Spleen (tissue), 11 donors: Measurements from ENCODE around the gene HOXC13. TPM values are rescaled to one million over a fixed set of nuclear protein-coding genes. Genes with fewer than 3 reads are reported as not detected.

ENCODE experiments used
- DNase-seq: peaks from one replicate; pipeline ENCODE4 v3.0.0-alpha.2; 2020
- H3K27ac ChIP-seq, 8 donors: fragments of 200-600 bp; sonication (generic) in 7 of 8; 1 replicate in 4 of 8; 2 replicates in 4 of 8; pipeline versions ENCODE4 v1.5.0 to v1.8.0; 2016 to 2021; ENCODE audit warnings: inconsistent platforms in 4 of 8, mild to moderate bottlenecking in 4 of 8, moderate library complexity in 1 of 8
- H3K27me3 ChIP-seq, 7 donors: fragments of 200-600 bp; sonication (generic) in 6 of 7; replicated peaks in 1 of 7; 1 replicate in 4 of 7; 2 replicates in 3 of 7; pipeline versions ENCODE4 v1.5.0 to v1.8.0; 2016 to 2021; ENCODE audit warnings: inconsistent platforms in 3 of 7, mild to moderate bottlenecking in 1 of 7
- H3K36me3 ChIP-seq, 6 donors: fragments of 200-600 bp; sonication (generic) in 5 of 6; 1 replicate in 4 of 6; 2 replicates in 2 of 6; pipeline versions ENCODE4 v1.5.0 to v1.8.0; 2016 to 2021; ENCODE audit warnings: inconsistent platforms in 2 of 6
- H3K4me1 ChIP-seq, 6 donors: fragments of 200-600 bp; sonication (generic) in 5 of 6; 1 replicate in 3 of 6; 2 replicates in 3 of 6; pipeline versions ENCODE4 v1.5.0 to v1.8.0; 2016 to 2021; ENCODE audit warnings: inconsistent platforms in 3 of 6
- H3K4me3 ChIP-seq, 8 donors: fragments of 200-600 bp; sonication (generic) in 7 of 8; 1 replicate in 4 of 8; 2 replicates in 4 of 8; pipeline versions ENCODE4 v1.5.0 to v1.8.0; 2016 to 2021; ENCODE audit warnings: inconsistent platforms in 4 of 8, mild to moderate bottlenecking in 4 of 8, moderate library complexity in 2 of 8
- H3K9me3 ChIP-seq, 8 donors: fragments of 200-600 bp; sonication (generic) in 7 of 8; 1 replicate in 4 of 8; 2 replicates in 4 of 8; pipeline versions ENCODE4 v1.5.0 to v1.8.0; 2016 to 2021; ENCODE audit warnings: inconsistent platforms in 4 of 8
- POLR2A ChIP-seq, 3 donors: fragments of 450-650 bp; IDR thresholded peaks; one replicate each; pipeline ENCODE4 v1.5.1; 2017; ENCODE audit warnings: antibody characterized with exemption in 3 of 3, mild to moderate bottlenecking in 1 of 3
- POLR2AphosphoS5 ChIP-seq, 3 donors: sonication (generic); formaldehyde crosslinking; IDR thresholded peaks; one replicate each; pipeline ENCODE4 v1.5.1; 2017; ENCODE audit warnings: antibody characterized with exemption in 3 of 3
- WGBS, 5 donors: extraction: QIAGEN DNeasy Blood & Tissue Kit in 3 of 5; methylation state at CpG; one replicate each; pipeline versions ENCODE4 v1.1.5 to v1.1.7; 2013 to 2018; 5-methylcytosine and 5-hydroxymethylcytosine counted together
- intact Hi-C: fragments of 100-400 bp; cut with DNase I; formaldehyde crosslinking; loops from one replicate; pipeline ENCODE4 v1.15.0; 2023; ENCODE audit warnings: low total_unique reads
- polyA plus RNA-seq, 3 donors: library from polyadenylated mRNA; stranded (reverse); fragments of 200-250 nt; gene quantifications; one replicate each; pipeline ENCODE4 v1.2.1, GENCODE V29; 2013
- total RNA-seq, 7 donors: library from RNA; depleted of rRNA in 3 of 7; stranded (reverse); fragments of >200 nt in 3 of 7; fragmentation: NEBNext Ultra II Directional in 4 of 7; extraction: Animal tissue kit (Norgen Biotek cat#: 25700) in 4 of 7; gene quantifications; one replicate each; pipeline versions ENCODE4 v1.1.0 to v1.2.1, GENCODE V29; 2016 to 2021
- TF ChIP-seq, protein P1 (sequence below), 11 experiments: fragments of 200-600 bp in 7 of 11; fragments of 450-650 bp in 4 of 11; sonication (generic) in 4 of 11; IDR thresholded peaks in 8 of 11; conservative IDR thresholded peaks in 3 of 11; 1 replicate in 7 of 11; 2 replicates in 4 of 11; pipeline versions ENCODE4 v1.4.0 to v1.8.0; 2016 to 2021; ENCODE audit warnings: antibody characterized with exemption in 11 of 11, inconsistent platforms in 4 of 11, mild to moderate bottlenecking in 1 of 11
- donor health status: healthy with polysubstance abuse.
- donor health status: DM: no; HTN: no; CAD: no; lungs with moderate emphysema.
- donor health status: DM: no; HTN: no; CAD: no.
- donor health status: Bipolar disorder and iron deficiency.
- donor health status: healthy.
- donor health status: DM: no; HTN: no; CAD: no.
- donor health status: DM: yes; HTN: yes; CAD: no.

The HOXC13 gene
- total and polyA plus RNA-seq, 10 donors, result not detected

DNA sequence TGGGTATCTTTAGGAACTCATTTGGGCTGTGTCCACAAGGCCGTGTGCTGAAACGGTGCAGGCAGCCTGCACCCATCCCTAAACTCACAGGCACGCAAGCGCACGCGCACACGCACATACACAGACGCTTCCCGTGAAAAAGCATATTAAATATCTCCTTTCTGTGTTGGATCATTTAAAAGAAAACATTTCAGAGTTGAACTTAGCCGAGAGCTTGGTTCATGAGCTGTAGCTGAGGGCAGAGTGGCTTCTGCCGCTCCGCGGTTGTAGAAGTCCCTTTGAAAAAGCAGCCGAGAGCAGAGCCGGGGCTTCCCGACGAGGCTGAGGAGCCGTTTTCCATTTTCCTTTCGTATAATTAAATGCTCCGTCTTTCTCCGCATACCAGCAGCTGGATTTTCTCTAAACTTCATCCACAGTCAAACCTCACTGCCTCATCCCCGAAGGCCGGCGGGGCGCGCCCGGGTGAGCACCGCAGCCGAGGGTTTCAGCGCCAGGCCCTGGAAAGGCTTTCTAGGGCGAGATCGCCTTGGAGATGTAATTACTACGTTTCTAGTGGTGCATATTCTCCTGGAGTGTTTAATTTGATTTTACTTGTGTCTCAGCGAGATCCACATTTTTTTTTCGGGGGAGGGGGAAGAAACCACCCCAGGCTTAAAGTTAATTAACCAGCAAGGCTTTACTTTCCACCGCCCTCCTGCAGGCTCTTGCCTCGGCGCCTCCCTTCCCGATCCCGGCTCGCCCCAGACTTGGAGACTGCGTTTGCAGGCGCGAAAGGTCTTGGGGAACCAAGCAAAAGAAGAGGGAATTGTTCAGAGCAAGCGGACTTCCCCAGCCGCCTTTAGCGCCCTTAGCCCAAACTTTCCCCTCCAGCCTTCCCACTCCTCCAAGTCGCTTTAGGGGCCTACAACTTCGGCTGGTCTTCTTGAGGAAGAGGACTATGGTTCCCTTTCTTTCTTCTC lies 3.0 kb upstream of the HOXC13 start:
- H3K9me3 ChIP-seq, result peaks cover 0 to 3% (median 0%) of the 10 kb centered on the region in 8 donors
- H3K4me1 ChIP-seq, result peaks cover 0 to 28% (median 14%) of the 10 kb centered on the region in 6 donors
- TF ChIP-seq POLR2A (IDR thresholded peaks at IDR 0.05) (no peak), POLR2AphosphoS5 (IDR thresholded peaks at IDR 0.05) (no peak)
- TF ChIP-seq, protein P1, sequence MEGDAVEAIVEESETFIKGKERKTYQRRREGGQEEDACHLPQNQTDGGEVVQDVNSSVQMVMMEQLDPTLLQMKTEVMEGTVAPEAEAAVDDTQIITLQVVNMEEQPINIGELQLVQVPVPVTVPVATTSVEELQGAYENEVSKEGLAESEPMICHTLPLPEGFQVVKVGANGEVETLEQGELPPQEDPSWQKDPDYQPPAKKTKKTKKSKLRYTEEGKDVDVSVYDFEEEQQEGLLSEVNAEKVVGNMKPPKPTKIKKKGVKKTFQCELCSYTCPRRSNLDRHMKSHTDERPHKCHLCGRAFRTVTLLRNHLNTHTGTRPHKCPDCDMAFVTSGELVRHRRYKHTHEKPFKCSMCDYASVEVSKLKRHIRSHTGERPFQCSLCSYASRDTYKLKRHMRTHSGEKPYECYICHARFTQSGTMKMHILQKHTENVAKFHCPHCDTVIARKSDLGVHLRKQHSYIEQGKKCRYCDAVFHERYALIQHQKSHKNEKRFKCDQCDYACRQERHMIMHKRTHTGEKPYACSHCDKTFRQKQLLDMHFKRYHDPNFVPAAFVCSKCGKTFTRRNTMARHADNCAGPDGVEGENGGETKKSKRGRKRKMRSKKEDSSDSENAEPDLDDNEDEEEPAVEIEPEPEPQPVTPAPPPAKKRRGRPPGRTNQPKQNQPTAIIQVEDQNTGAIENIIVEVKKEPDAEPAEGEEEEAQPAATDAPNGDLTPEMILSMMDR (IDR thresholded peaks at IDR 0.05 in 8 of 11, conservative IDR thresholded peaks at IDR 0.05 in 3 of 11), result no peak
- WGBS, 5 donors, result 6 to 10% (median 8%) methylated on average over 49 of the region's 49 CpGs
- peaks cover 17 to 100% (median 93%) of the 10 kb centered on the region in 7 donors for H3K27me3 ChIP-seq
- DNase-seq, result no peak
- H3K4me3 ChIP-seq, result no peak overlapping the region
- no peak overlapping the region for H3K27ac ChIP-seq
- intact Hi-C loops, result no loop called here
- H3K36me3 ChIP-seq, result no peaks in the 10 kb centered on the region

DNA sequence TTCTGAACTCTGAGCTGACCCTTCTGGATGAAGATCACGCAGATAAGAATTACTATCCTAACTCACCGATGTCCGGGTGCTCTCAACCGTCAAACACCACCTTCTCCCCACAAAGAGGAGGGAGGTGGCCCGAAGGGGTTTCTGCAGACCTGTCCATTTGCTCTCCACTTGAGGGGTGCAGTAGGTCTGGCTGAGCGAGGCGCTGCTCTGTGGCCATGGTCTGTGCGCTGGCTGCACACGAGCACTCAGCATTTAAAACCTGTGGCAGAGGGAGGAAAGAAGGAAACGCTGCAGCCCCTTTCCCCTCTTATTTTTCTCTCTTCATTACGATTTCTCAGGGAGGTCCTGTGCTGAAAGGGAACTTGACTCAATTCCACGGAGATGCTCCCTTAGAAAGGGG lies 1.5 kb upstream of the HOXC13 start:
- Histone ChIP-seq H3K27ac (no peak overlapping the region), H3K36me3 (no peaks in the 10 kb centered on the region), H3K9me3 (peaks cover 0 to 3% (median 0%) of the 10 kb centered on the region in 8 donors), H3K4me3 (no peak overlapping the region), H3K4me1 (peaks cover 0 to 28% (median 14%) of the 10 kb centered on the region in 6 donors), H3K27me3 (peaks cover 16 to 100% (median 93%) of the 10 kb centered on the region in 7 donors)
- 12 to 19% (median 16%) methylated on average over 12 of the region's 12 CpGs for WGBS, 5 donors
- intact Hi-C loops, result no loop called here
- no peak for DNase-seq
- TF ChIP-seq, protein P1 (IDR thresholded peaks at IDR 0.05 in 8 of 11, conservative IDR thresholded peaks at IDR 0.05 in 3 of 11), result no peak

DNA sequence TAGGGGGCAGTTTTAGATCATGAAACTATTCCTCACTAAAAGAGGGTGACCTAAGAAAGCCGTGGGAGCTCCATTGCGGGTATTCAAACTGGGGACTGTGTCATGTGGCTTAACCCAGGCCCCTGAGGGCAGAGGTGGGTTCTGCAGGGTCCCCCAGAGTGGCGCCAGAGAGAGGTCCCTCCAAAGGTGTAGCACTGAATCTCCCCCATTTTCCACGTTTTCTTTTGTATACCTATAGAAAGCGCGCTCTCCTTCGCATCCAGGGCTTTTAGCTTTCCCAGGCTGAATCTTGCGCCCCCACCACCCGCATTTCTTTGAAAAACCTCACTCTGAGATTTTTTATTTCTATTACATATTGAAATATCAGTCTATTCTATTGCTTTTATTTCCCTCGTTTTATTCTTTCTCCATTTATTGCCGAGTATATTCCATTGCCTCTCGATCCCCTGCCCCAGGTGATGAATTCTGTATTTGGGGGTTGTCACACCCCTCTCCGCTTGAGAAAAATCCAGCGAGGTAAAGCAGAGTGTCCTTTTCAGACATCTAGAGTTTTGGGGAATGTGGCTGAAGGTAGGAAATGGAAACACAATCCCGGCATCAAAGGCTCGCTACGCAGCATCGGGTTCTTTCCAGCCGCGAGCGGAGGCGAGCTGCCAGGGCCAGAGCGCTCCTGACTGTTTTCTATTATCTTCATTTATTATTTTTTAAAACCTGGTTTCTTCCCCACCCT lies 870 bp upstream of the HOXC13 start:
- intact Hi-C loops, result no loop called here
- TF ChIP-seq POLR2AphosphoS5 (IDR thresholded peaks at IDR 0.05), result no peak
- no peak for TF ChIP-seq POLR2A (IDR thresholded peaks at IDR 0.05)
- TF ChIP-seq, protein P1 (IDR thresholded peaks at IDR 0.05 in 8 of 11, conservative IDR thresholded peaks at IDR 0.05 in 3 of 11), result no peak
- H3K27me3 ChIP-seq, result peaks cover 16 to 100% (median 93%) of the 10 kb centered on the region in 7 donors
- H3K27ac ChIP-seq, result no peak overlapping the region
- WGBS, 5 donors, result 17 to 26% (median 21%) methylated on average over 23 of the region's 23 CpGs
- H3K36me3 ChIP-seq, result no peaks in the 10 kb centered on the region
- no peak overlapping the region for H3K4me3 ChIP-seq
- H3K4me1 ChIP-seq, result peaks cover 0 to 28% (median 14%) of the 10 kb centered on the region in 6 donors
- DNase-seq, result no peak
- H3K9me3 ChIP-seq, result peaks cover 0 to 3% (median 0%) of the 10 kb centered on the region in 8 donors
